Loucy (cell line): ENCODE measurements around the gene ADAMTS7.
"Not testable (repeated sequence)": the region's sequence is repeated elsewhere in the genome, so short reads cannot be mapped to it uniquely, and the experiment has no call there.

ENCODE experiments used
- EZH2phosphoT487 ChIP-seq: fragments of 200-600 bp; IDR thresholded peaks from 2 replicates; pipeline ENCODE4 v1.6.1; 2018; ENCODE audit warnings: antibody characterized with exemption, mild to moderate bottlenecking, moderate library complexity, borderline replicate concordance
- TF ChIP-seq, protein P1 (sequence below): fragments of 200-600 bp; sonication (generic); conservative IDR thresholded peaks from 2 replicates; pipeline ENCODE4 v1.5.1; 2014; ENCODE audit warnings: mild to moderate bottlenecking, antibody characterized with exemption, low read length

DNA sequence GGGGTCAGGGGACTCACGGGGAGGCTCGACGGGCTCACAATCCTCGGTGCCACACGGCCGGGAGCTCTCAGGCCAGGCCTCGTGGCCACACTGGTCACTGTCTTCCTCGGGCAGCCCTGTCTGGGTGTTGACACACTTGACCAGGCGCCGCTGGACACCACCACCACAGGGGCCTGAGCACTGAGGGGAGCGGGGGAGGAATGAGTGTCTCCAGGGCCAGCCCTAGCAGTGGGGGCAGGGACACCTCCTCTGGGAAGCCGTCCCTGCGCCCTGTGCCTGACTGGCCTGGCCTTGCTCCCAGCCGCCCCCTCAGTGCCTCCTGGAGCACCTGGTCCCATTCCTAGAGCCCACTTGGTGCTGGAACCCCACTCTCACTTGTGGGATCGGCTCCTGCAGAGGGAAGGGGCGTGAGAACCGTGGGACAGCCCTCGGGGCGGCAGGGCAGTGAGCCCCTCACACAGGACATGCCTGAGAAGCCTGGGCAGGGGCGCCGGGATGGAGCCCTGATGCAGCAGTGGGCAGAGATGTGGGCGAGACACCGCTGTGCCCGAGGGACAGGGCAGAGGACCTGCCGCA lies 48.8 kb downstream of the ADAMTS7 start:
- TF ChIP-seq, protein P1, sequence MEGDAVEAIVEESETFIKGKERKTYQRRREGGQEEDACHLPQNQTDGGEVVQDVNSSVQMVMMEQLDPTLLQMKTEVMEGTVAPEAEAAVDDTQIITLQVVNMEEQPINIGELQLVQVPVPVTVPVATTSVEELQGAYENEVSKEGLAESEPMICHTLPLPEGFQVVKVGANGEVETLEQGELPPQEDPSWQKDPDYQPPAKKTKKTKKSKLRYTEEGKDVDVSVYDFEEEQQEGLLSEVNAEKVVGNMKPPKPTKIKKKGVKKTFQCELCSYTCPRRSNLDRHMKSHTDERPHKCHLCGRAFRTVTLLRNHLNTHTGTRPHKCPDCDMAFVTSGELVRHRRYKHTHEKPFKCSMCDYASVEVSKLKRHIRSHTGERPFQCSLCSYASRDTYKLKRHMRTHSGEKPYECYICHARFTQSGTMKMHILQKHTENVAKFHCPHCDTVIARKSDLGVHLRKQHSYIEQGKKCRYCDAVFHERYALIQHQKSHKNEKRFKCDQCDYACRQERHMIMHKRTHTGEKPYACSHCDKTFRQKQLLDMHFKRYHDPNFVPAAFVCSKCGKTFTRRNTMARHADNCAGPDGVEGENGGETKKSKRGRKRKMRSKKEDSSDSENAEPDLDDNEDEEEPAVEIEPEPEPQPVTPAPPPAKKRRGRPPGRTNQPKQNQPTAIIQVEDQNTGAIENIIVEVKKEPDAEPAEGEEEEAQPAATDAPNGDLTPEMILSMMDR = not testable (repeated sequence)
- not testable (repeated sequence) for TF ChIP-seq EZH2phosphoT487
